Prostate gland (tissue), 2 donors: Measurements from ENCODE around the gene PRPF4.

Experiments
- CTCF ChIP-seq, 4 experiments: fragments of 200-600 bp in 2 of 4; fragments of 450-650 bp in 2 of 4; sonication (generic) in 2 of 4; IDR thresholded peaks; 1 replicate in 3 of 4; 2 replicates in 1 of 4; pipeline ENCODE4 v1.5.1; 2016 to 2019; ENCODE audit warnings: antibody characterized with exemption in 4 of 4, mild to moderate bottlenecking in 2 of 4, moderate library complexity in 2 of 4
- POLR2A ChIP-seq: fragments of 450-650 bp; IDR thresholded peaks from one replicate; pipeline ENCODE4 v1.6.1; 2016; ENCODE audit warnings: antibody characterized with exemption, mild to moderate bottlenecking
- POLR2AphosphoS5 ChIP-seq: sonication (generic); formaldehyde crosslinking; IDR thresholded peaks from one replicate; pipeline ENCODE4 v1.6.1; 2017; ENCODE audit warnings: antibody characterized with exemption

DNA sequence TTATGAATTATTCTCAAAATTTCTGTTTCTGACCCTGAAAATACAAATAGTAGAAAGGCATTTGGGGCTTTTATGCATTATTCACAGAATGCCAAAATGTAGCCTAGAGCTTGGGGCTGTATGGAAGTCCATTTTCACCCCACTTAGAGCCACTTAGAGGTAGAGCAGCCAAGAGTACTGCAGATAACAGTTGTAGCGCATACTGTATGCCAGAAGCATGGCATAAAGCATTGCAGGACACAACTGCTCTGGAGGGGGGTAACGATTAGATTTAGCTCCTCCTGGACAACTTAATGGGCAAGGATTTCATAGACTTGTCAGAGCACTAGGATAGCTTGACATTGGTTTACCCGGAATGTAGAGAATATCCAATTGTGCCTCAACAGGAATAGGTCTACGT is 38.4 kb upstream of the PRPF4 start:
- TF ChIP-seq CTCF (IDR thresholded peaks at IDR 0.05) (no peak), POLR2A (no peak), POLR2AphosphoS5 (no peak)
